BJ (cell line): ENCODE results near the gene FCSK. TPM values are rescaled to one million over a fixed set of nuclear protein-coding genes. Genes with fewer than 3 reads are reported as not detected.

ENCODE experiments used
- CTCF ChIA-PET: fragments of 350-600 bp; formaldehyde crosslinking; extraction: SDS; loops from one replicate; lab custom pipeline; 2021; ENCODE audit warnings: antibody characterized with exemption, inconsistent platforms; lab: Yijun Ruan, JAX
- POLR2A ChIA-PET: fragments of 300-600 bp; sonication (Branson Sonifier 250); formaldehyde crosslinking; extraction: SDS; loops from one replicate; lab custom pipeline; 2021; ENCODE audit warnings: antibody characterized with exemption; lab: Charles Lee
- DNase-seq: peaks from one replicate; pipeline ENCODE4 v3.0.0-alpha.2; 2011; ENCODE audit warnings: low read depth
- H3K27me3 ChIP-seq: 2 replicates; pipeline ENCODE4 v1.6.0; 2011; ENCODE audit warnings: low read length; ENCODE audit not compliant: control insufficient read depth, insufficient read depth
- H3K36me3 ChIP-seq: 2 replicates; pipeline ENCODE4 v1.5.1; 2011; ENCODE audit warnings: low read length; ENCODE audit not compliant: control insufficient read depth, insufficient read depth
- H3K4me3 ChIP-seq: 2 replicates; pipeline ENCODE4 v1.5.1; 2011; ENCODE audit warnings: low read depth, mild to moderate bottlenecking, control low read depth, low read length
- polyA plus RNA-seq: library from polyadenylated mRNA; depleted of rRNA; stranded (reverse); fragments of >200 nt; gene quantifications from 2 replicates; pipeline ENCODE4 v1.2.3, GENCODE V29; 2011
- TF ChIP-seq, protein P1 (sequence below): IDR thresholded peaks from 2 replicates; pipeline ENCODE4 v1.5.1; 2011; ENCODE audit warnings: low read depth, mild to moderate bottlenecking, control low read depth, inconsistent platforms, low read length, moderate library complexity; ENCODE audit not compliant: insufficient read depth

The FCSK gene
- polyA plus RNA-seq, 1 experiment = 9.0 TPM

- Histone ChIP-seq H3K27me3 (no peaks in the 10 kb centered on the region), H3K4me3 (no peak overlapping the region), H3K36me3 (peaks cover 6% of the 10 kb centered on the region)
- CTCF ChIA-PET = interaction anchor here (1.9 kb wide), 1 partner anchor 8 kb away, joined by 4 read pairs; no protein-coding TSS in a partner anchor
- TF ChIP-seq, protein P1, sequence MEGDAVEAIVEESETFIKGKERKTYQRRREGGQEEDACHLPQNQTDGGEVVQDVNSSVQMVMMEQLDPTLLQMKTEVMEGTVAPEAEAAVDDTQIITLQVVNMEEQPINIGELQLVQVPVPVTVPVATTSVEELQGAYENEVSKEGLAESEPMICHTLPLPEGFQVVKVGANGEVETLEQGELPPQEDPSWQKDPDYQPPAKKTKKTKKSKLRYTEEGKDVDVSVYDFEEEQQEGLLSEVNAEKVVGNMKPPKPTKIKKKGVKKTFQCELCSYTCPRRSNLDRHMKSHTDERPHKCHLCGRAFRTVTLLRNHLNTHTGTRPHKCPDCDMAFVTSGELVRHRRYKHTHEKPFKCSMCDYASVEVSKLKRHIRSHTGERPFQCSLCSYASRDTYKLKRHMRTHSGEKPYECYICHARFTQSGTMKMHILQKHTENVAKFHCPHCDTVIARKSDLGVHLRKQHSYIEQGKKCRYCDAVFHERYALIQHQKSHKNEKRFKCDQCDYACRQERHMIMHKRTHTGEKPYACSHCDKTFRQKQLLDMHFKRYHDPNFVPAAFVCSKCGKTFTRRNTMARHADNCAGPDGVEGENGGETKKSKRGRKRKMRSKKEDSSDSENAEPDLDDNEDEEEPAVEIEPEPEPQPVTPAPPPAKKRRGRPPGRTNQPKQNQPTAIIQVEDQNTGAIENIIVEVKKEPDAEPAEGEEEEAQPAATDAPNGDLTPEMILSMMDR = no peak
- POLR2A ChIA-PET = no interaction called here
- no peak for DNase-seq
Observed at GRCh38 chr16:70416748-70417616, 37.4 kb upstream of the FCSK start.

GRCh38 chr16:70417661-70418060, 36.7 kb upstream of the FCSK start:
- no peak for DNase-seq
- H3K36me3 ChIP-seq = peaks cover 6% of the 10 kb centered on the region
- ChIA-PET POLR2A (interaction anchor here (0.5 kb wide), 1 partner anchor 118 kb away, joined by 3 read pairs; no protein-coding TSS in a partner anchor), CTCF (interaction anchor here (1.9 kb wide), 1 partner anchor 9 kb away, joined by 4 read pairs; no protein-coding TSS in a partner anchor)
- no peak overlapping the region for H3K4me3 ChIP-seq
- TF ChIP-seq, protein P1 = no peak
- no peaks in the 10 kb centered on the region for H3K27me3 ChIP-seq

- ChIA-PET POLR2A (interaction anchor here (0.5 to 0.8 kb wide), 2 partner anchors 10 to 117 kb away, joined by 3 read pairs; no protein-coding TSS in a partner anchor), CTCF (interaction anchor here (0.6 to 1.9 kb wide), 3 partner anchors 10 to 27 kb away, joined by 3 to 4 read pairs (median 3); no protein-coding TSS in a partner anchor)
- Histone ChIP-seq H3K36me3 (peaks cover 6% of the 10 kb centered on the region), H3K27me3 (no peaks in the 10 kb centered on the region), H3K4me3 (no peak overlapping the region)
- TF ChIP-seq, protein P1 = no peak
- no peak for DNase-seq
Observed at GRCh38 chr16:70418274-70418992, 36.0 kb upstream of the FCSK start.

DNA sequence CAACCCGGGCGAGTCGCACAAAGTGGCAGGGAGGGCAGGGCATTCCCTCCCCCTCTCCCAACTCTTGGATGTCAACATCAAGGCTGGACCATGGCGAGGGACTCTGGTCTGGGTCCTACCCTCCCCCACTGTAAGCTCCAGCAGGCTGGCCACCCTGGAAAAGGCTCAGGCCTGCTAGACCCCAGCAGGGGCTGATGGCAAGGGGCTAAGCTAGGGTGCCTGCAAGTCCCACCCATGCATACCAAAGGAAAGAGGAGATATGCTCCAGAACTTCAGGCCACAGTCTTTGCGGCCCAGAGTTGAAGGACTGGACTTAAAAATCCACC, 35.4 kb upstream of the FCSK start:
- ChIA-PET POLR2A (interaction anchor here (0.8 kb wide), 1 partner anchor 9 kb away, joined by 3 read pairs; no protein-coding TSS in a partner anchor), CTCF (interaction anchor here (0.6 to 1.9 kb wide), 3 partner anchors 10 to 26 kb away, joined by 3 to 4 read pairs (median 3); no protein-coding TSS in a partner anchor)
- peaks cover 6% of the 10 kb centered on the region for H3K36me3 ChIP-seq
- no peaks in the 10 kb centered on the region for H3K27me3 ChIP-seq
- TF ChIP-seq, protein P1 = no peak
- H3K4me3 ChIP-seq = no peak overlapping the region
- no peak for DNase-seq
